GM12801 (cell line): Measurements from ENCODE around the gene ARHGEF3.

Experiments
- TF ChIP-seq, protein P1 (sequence below): IDR thresholded peaks from one replicate; pipeline ENCODE4 v1.5.1; 2011; ENCODE audit warnings: control low read depth; ENCODE audit not compliant: insufficient read length; ENCODE audit errors: extremely low read depth

ARHGEF3 gene

DNA sequence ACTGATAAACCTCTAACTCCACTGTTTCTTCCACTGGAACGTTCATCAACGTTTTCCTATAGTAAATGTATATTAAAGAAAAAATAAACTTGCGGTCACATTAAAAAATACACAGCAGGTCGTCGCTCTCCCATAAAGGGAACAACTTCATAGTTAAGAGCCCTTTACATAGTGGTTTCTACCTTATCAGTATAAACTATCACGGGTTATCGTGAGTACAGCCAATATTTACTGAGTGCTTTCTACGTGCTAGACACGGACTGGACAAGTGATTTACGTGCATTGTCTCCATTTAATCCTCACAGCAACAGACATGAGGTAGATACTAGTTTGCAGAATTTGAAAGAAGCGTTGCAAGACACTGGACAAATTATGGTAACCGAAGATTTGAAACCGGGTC lies 117.7 kb downstream of the ARHGEF3 start:
- TF ChIP-seq, protein P1, sequence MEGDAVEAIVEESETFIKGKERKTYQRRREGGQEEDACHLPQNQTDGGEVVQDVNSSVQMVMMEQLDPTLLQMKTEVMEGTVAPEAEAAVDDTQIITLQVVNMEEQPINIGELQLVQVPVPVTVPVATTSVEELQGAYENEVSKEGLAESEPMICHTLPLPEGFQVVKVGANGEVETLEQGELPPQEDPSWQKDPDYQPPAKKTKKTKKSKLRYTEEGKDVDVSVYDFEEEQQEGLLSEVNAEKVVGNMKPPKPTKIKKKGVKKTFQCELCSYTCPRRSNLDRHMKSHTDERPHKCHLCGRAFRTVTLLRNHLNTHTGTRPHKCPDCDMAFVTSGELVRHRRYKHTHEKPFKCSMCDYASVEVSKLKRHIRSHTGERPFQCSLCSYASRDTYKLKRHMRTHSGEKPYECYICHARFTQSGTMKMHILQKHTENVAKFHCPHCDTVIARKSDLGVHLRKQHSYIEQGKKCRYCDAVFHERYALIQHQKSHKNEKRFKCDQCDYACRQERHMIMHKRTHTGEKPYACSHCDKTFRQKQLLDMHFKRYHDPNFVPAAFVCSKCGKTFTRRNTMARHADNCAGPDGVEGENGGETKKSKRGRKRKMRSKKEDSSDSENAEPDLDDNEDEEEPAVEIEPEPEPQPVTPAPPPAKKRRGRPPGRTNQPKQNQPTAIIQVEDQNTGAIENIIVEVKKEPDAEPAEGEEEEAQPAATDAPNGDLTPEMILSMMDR = no peak

DNA sequence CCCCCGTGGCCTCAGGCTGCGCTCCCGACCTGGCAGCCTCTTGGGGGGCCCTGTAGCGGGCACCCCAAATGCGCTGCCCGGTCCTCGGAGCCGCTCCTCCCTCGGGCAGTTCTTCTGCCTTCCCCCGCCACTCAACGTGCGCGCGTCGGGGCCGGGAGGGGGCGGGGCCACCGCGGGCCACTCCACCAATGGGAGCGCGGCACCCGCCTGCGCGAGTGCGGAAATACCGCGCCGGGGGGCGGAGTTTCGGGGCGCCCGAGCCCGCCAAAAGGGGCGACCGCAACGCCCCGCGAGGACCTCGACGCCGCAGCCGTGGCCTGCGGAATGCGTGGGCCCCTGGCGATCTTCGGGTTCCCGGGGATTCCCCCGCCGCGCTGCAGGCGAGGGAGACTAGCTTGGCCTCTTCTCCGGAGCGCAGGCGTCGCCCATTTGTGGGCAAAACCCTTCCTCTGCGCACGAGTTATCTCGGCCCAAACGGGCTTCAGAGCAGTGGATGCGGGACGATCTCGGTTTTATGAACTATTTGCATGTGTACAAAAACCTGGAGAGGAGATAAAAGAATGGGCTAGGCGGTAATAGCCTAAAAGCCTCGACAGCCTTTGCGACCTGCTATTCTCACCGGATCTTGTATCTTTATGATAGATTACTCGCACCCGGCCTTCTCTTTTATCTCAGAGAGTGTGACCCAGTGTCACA lies 118.5 kb downstream of the ARHGEF3 start, which contains the start of gene TASOR:
Gene TASOR (minus strand): TSS at position 144 of the 696 bp plus-strand sequence. CDS start 259 bp downstream, outside the sequence.
- TF ChIP-seq, protein P1 = no peak

DNA sequence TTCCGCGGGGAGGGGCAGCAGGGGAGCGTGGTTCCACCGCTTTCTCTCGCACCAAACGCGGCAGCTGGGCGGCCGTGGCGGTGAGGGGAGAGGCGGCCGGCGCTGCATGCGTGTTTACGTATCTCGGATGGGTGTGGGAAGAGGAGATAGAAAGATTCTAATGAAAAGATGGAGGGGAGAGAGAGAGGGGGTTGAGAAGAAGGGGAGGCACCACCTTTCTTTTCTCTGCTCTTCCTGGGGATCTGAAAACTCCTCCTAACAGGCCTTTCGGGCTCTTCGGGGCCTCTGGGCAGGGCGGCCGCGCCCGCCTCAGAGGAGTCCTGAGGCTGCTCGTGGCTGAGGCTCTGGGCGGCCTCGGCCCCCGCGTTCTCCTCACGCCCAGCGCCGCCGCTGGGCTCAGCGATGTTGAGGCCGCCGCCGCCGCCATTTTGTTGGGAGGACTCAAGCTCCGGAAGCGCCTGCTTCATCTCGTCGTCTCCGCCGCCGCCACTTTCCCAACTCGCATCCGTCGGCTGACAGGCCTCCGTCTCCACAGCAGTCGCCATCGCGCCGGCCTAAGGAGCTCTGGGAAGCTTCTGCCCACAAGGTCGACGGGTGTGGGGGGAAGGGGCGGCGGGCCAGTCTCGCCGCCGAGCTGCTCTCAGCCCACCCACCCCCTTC lies 119.2 kb downstream of the ARHGEF3 start:
- TF ChIP-seq, protein P1 = no peak

DNA sequence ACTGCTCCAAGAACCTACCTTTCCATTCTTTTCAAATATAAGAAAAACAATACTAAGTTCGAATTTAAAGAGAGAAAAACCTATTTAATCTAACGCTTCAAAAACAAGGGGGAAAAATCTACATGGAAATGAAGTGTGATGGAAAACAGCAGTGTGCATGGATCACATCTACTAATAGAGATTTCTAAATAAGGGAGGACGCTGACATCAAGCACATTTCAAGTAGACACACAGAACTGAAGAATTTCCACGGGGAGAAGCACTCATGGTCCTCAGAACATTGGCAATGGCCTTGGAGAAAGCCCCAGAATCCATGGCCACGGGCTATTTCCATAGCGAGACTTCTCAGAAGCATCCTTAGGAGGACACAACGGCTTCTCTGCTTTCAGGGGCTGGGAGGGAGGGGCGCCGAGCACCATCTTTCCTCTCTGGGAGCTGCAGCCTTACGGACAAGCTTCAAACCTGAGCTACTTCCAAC lies 119.7 kb downstream of the ARHGEF3 start:
- TF ChIP-seq, protein P1 = no peak

DNA sequence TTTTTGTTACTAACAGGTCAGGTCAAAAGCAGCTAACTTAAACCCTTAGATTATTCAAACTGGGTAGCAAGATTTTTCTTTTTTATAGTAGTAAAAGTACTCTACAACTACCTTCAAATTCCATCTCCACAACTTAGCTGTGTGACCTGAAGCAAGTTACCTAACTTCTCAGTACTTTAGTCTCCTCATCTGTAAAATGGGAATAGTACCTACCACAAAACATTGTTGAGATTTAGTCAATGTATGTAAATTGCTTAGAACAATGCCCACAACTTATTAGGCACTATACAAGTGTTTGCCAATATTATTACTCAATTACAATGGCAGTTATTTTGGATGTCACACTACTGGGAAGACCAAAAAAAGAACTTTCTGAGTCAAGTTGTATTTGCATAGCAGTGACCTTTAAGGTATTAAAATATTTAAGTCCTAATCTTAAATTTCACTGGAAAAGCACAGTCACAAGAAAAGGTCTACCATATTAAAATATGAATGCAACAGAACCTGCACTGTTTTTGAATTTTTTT lies 121.6 kb downstream of the ARHGEF3 start:
- TF ChIP-seq, protein P1 = no peak
